ENCODE data around the gene GIMAP7. TPM values are rescaled to one million over a fixed set of nuclear protein-coding genes. Genes with fewer than 3 reads are reported as not detected.

GIMAP7 gene
- not detected in 2 replicates for polyA plus RNA-seq (2013)

DNA sequence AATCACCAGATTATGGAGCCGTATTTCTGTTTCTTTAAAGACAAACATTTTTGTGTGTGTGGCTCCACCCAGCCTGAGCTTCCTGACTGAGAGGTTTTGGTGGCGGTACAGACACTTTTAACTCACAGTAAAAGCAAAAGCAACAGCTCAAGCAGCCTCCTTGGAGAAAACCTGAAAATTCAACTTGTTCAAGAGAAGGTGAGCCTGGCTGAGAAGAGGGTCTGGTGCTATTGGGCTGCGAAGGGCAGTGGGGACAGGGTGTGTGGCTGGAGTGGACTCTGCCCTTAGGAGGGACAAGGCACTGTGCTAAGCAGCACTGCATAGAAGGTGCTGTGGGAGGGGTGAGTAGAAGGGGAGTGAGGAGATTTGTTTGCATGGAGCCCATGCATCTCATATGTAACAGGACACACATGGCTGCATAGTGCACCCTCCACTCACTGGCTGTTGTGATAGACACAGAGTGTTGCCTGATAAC is at the start of gene GIMAP7:
Gene GIMAP7 (plus strand): TSS at position 125 of the 475 bp plus-strand sequence. CDS start 5,103 bp downstream, outside the sequence.
- H3K4me2 ChIP-seq (ENCODE audit: low read length): no peak within 1 kb of the TSS
- no peaks in the 10 kb centered on the region for H3K79me2 ChIP-seq (ENCODE audit: control insufficient read depth, insufficient read depth, low read length, poor library complexity)
- H4K91ac ChIP-seq (ENCODE audit: low read depth, low read length): no peak within 1 kb of the TSS
- H3K27ac ChIP-seq (ENCODE audit: low read depth, low read length): no peak within 1 kb of the TSS
- no CpG with 5 or more reads among the region's 3 CpGs for whole genome bisulfite sequencing (ENCODE audit: extremely low coverage, insufficient coverage, insufficient read length)
- no peaks in the 10 kb centered on the region for H3K79me1 ChIP-seq (ENCODE audit: low read length)
- H3K9me3 ChIP-seq (ENCODE audit: insufficient read depth, low read depth, low read length): no peaks in the 10 kb centered on the region
- H3K9ac ChIP-seq (ENCODE audit: low read length): no peak within 1 kb of the TSS
- no peak within 1 kb of the TSS for H3K4ac ChIP-seq (ENCODE audit: low read depth, low read length)
- H2BK5ac ChIP-seq (ENCODE audit: low read depth, low read length, poor library complexity): no peak within 1 kb of the TSS
- H2BK120ac ChIP-seq (ENCODE audit: insufficient read depth, low read length, poor library complexity): no peak within 1 kb of the TSS
- H3K18ac ChIP-seq (ENCODE audit: low read length): no peak within 1 kb of the TSS
- H2BK12ac ChIP-seq (ENCODE audit: low read length): no peak within 1 kb of the TSS
- no peaks in the 10 kb centered on the region for H3K36me3 ChIP-seq (ENCODE audit: control insufficient read depth in 1 of 2, insufficient read depth in 2 of 2, low read length in 2 of 2)
- H4K12ac ChIP-seq (ENCODE audit: low read depth, low read length): no peak within 1 kb of the TSS
- DNase-seq: no peak
- H4K8ac ChIP-seq (ENCODE audit: low read depth, low read length): no peak within 1 kb of the TSS
- H2AK5ac ChIP-seq (ENCODE audit: low read length): no peak within 1 kb of the TSS
- H3K27me3 ChIP-seq (ENCODE audit: insufficient read depth, low read length): no peaks in the 10 kb centered on the region
- H3K14ac ChIP-seq (ENCODE audit: low read length): no peak within 1 kb of the TSS
- no peaks in the 10 kb centered on the region for H3K4me1 ChIP-seq (ENCODE audit: control insufficient read depth in 1 of 2, insufficient read depth in 2 of 2, low read length in 2 of 2)
- H3K23ac ChIP-seq (ENCODE audit: low read length): no peak within 1 kb of the TSS
- no peak within 1 kb of the TSS for H3K4me3 ChIP-seq (ENCODE audit: low read depth, low read length)
- H2AFZ ChIP-seq (ENCODE audit: insufficient read depth, low read length, poor library complexity): no peak within 1 kb of the TSS

DNA sequence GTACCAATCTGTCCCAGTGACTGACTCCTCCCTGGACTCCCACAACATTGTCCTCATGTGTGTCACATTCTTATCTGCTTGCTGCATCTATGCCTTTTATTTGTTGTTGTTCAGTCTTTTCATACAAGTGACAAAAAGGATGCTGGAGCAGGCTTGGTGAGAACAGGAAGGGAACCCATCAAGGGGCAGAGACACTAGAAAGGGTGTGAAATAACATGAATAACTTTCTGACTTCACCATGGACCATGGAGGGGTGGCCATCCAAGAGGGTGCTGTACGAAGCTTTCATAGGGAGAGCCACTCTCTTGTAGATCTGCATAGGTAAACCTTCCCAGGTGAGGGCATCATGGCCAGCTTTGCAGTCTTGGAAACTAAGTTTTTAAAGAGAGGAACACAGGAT is 49.7 kb upstream of the GIMAP7 start:
- Histone ChIP-seq H3K27ac (ENCODE audit: low read depth, low read length) (no peak overlapping the region), H2BK5ac (ENCODE audit: low read depth, low read length, poor library complexity) (no peak overlapping the region), H3K23ac (ENCODE audit: low read length) (no peak overlapping the region), H2BK120ac (ENCODE audit: insufficient read depth, low read length, poor library complexity) (no peak overlapping the region), H3K27me3 (ENCODE audit: insufficient read depth, low read length) (no peaks in the 10 kb centered on the region), H4K12ac (ENCODE audit: low read depth, low read length) (no peak overlapping the region), H3K9ac (ENCODE audit: low read length) (no peak overlapping the region), H4K8ac (ENCODE audit: low read depth, low read length) (no peak overlapping the region), H3K18ac (ENCODE audit: low read length) (no peak overlapping the region), H3K14ac (ENCODE audit: low read length) (no peak overlapping the region), H3K4me3 (ENCODE audit: low read depth, low read length) (no peak overlapping the region), H3K79me2 (ENCODE audit: control insufficient read depth, insufficient read depth, low read length, poor library complexity) (no peaks in the 10 kb centered on the region), H2AK5ac (ENCODE audit: low read length) (no peak overlapping the region), H3K4me2 (ENCODE audit: low read length) (no peak overlapping the region), H3K4ac (ENCODE audit: low read depth, low read length) (no peak overlapping the region), H2AFZ (ENCODE audit: insufficient read depth, low read length, poor library complexity) (no peak overlapping the region), H3K79me1 (ENCODE audit: low read length) (no peaks in the 10 kb centered on the region), H3K36me3 (ENCODE audit: control insufficient read depth in 1 of 2, insufficient read depth in 2 of 2, low read length in 2 of 2) (no peaks in the 10 kb centered on the region), H4K91ac (ENCODE audit: low read depth, low read length) (no peak overlapping the region), H3K9me3 (ENCODE audit: insufficient read depth, low read depth, low read length) (peaks cover 4% of the 10 kb centered on the region), H3K4me1 (ENCODE audit: control insufficient read depth in 1 of 2, insufficient read depth in 2 of 2, low read length in 2 of 2) (no peaks in the 10 kb centered on the region), H2BK12ac (ENCODE audit: low read length) (no peak overlapping the region)
- DNase-seq: no peak
- no CpG with 5 or more reads among the region's 1 CpG for WGBS (ENCODE audit: extremely low coverage, insufficient coverage, insufficient read length)

DNA sequence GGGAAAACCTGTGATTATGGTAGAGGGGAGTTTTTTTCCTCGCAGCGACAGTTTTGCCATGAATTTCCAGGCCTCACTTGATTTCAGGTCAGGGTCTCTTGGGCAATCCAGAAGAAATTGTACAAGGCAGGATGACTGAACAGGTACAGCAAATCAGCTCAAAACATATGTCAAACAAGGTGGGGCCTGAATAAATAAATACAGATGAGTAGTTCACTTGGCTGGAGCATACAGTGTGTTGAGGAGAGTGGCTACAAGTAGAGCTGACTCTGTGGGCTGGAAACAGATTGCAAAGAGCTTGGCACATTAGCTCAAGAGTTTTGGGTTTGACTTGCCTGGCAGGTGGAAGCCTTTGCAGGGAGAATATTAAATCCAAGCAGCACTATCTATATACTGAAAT is 49.3 kb upstream of the GIMAP7 start:
- H2BK5ac ChIP-seq (ENCODE audit: low read depth, low read length, poor library complexity): no peak overlapping the region
- no peak overlapping the region for H4K8ac ChIP-seq (ENCODE audit: low read depth, low read length)
- no peak overlapping the region for H2BK120ac ChIP-seq (ENCODE audit: insufficient read depth, low read length, poor library complexity)
- H2AFZ ChIP-seq (ENCODE audit: insufficient read depth, low read length, poor library complexity): no peak overlapping the region
- no peaks in the 10 kb centered on the region for H3K36me3 ChIP-seq (ENCODE audit: control insufficient read depth in 1 of 2, insufficient read depth in 2 of 2, low read length in 2 of 2)
- no peaks in the 10 kb centered on the region for H3K79me1 ChIP-seq (ENCODE audit: low read length)
- H3K4ac ChIP-seq (ENCODE audit: low read depth, low read length): no peak overlapping the region
- peaks cover 4% of the 10 kb centered on the region for H3K9me3 ChIP-seq (ENCODE audit: insufficient read depth, low read depth, low read length)
- H3K14ac ChIP-seq (ENCODE audit: low read length): no peak overlapping the region
- H3K23ac ChIP-seq (ENCODE audit: low read length): no peak overlapping the region
- H3K4me3 ChIP-seq (ENCODE audit: low read depth, low read length): no peak overlapping the region
- no peak overlapping the region for H3K18ac ChIP-seq (ENCODE audit: low read length)
- H3K27ac ChIP-seq (ENCODE audit: low read depth, low read length): no peak overlapping the region
- H2AK5ac ChIP-seq (ENCODE audit: low read length): no peak overlapping the region
- no peaks in the 10 kb centered on the region for H3K27me3 ChIP-seq (ENCODE audit: insufficient read depth, low read length)
- no peaks in the 10 kb centered on the region for H3K79me2 ChIP-seq (ENCODE audit: control insufficient read depth, insufficient read depth, low read length, poor library complexity)
- no CpG with 5 or more reads among the region's 2 CpGs for WGBS (ENCODE audit: extremely low coverage, insufficient coverage, insufficient read length)
- no peak overlapping the region for H3K9ac ChIP-seq (ENCODE audit: low read length)
- DNase-seq: no peak
- H3K4me2 ChIP-seq (ENCODE audit: low read length): no peak overlapping the region
- H3K4me1 ChIP-seq (ENCODE audit: control insufficient read depth in 1 of 2, insufficient read depth in 2 of 2, low read length in 2 of 2): no peaks in the 10 kb centered on the region
- H4K91ac ChIP-seq (ENCODE audit: low read depth, low read length): no peak overlapping the region
- H4K12ac ChIP-seq (ENCODE audit: low read depth, low read length): no peak overlapping the region
- no peak overlapping the region for H2BK12ac ChIP-seq (ENCODE audit: low read length)

DNA sequence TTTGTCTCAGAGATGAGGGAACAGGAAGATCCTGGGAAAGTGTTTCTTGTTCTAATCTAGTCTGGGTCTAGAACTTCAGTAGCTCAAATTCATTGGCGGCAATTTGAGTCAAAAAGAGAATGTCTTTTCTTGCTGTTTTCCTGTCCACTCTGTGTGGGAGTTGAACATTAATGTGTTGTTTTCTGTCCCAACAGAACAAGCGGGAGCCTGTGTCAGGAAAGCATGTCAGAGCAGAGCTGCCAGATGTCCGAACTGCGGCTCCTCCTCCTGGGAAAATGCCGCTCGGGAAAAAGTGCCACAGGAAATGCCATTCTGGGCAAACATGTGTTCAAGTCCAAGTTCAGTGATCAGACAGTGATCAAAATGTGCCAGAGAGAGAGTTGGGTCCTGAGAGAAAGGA is 48.2 kb upstream of the GIMAP7 start:
- Histone ChIP-seq H3K79me1 (ENCODE audit: low read length) (no peaks in the 10 kb centered on the region), H3K4ac (ENCODE audit: low read depth, low read length) (no peak overlapping the region), H3K4me3 (ENCODE audit: low read depth, low read length) (no peak overlapping the region), H3K36me3 (ENCODE audit: control insufficient read depth in 1 of 2, insufficient read depth in 2 of 2, low read length in 2 of 2) (no peaks in the 10 kb centered on the region), H3K9me3 (ENCODE audit: insufficient read depth, low read depth, low read length) (peaks cover 4% of the 10 kb centered on the region), H3K27ac (ENCODE audit: low read depth, low read length) (no peak overlapping the region), H4K8ac (ENCODE audit: low read depth, low read length) (no peak overlapping the region), H2AFZ (ENCODE audit: insufficient read depth, low read length, poor library complexity) (no peak overlapping the region), H3K27me3 (ENCODE audit: insufficient read depth, low read length) (no peaks in the 10 kb centered on the region), H4K12ac (ENCODE audit: low read depth, low read length) (no peak overlapping the region), H2BK120ac (ENCODE audit: insufficient read depth, low read length, poor library complexity) (no peak overlapping the region), H3K18ac (ENCODE audit: low read length) (no peak overlapping the region), H3K23ac (ENCODE audit: low read length) (no peak overlapping the region), H3K14ac (ENCODE audit: low read length) (no peak overlapping the region), H3K9ac (ENCODE audit: low read length) (no peak overlapping the region), H3K4me1 (ENCODE audit: control insufficient read depth in 1 of 2, insufficient read depth in 2 of 2, low read length in 2 of 2) (no peaks in the 10 kb centered on the region), H2BK12ac (ENCODE audit: low read length) (no peak overlapping the region), H2BK5ac (ENCODE audit: low read depth, low read length, poor library complexity) (no peak overlapping the region), H3K4me2 (ENCODE audit: low read length) (no peak overlapping the region), H2AK5ac (ENCODE audit: low read length) (no peak overlapping the region), H4K91ac (ENCODE audit: low read depth, low read length) (no peak overlapping the region), H3K79me2 (ENCODE audit: control insufficient read depth, insufficient read depth, low read length, poor library complexity) (no peaks in the 10 kb centered on the region)
- WGBS (ENCODE audit: extremely low coverage, insufficient coverage, insufficient read length): no CpG with 5 or more reads among the region's 6 CpGs
- no peak for DNase-seq

Measured in trophoblast cell (in vitro differentiated cells and primary cell).